ENCODE measurements around the gene RFTN1.

Gene RFTN1

GRCh38 chr3:16346413-16347081 lies 167.0 kb downstream of the RFTN1 start:
- no peak for DNase-seq

GRCh38 chr3:16343101-16343500 lies 170.4 kb downstream of the RFTN1 start:
- DNase-seq, result no peak

DNA sequence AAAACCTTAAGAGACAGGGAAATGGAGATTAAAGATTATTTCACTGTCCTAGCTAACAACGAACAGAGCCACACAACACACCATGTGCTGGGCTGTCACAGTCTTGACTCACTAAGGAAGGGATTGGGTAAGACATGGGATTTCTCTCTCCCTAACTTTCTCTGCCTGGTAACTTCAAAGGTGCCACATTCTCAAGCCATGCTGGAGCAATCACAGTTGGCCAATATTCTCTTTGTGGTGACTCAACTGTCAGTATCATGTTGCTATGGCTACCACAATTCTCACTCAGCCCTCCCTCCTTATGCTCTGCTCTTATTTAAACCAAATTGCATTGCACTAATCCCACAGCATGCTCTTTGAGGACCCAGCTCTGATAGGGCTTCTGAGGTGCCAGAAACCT lies 174.5 kb downstream of the RFTN1 start:
- peak; percentile 95 for DNase-seq

DNA sequence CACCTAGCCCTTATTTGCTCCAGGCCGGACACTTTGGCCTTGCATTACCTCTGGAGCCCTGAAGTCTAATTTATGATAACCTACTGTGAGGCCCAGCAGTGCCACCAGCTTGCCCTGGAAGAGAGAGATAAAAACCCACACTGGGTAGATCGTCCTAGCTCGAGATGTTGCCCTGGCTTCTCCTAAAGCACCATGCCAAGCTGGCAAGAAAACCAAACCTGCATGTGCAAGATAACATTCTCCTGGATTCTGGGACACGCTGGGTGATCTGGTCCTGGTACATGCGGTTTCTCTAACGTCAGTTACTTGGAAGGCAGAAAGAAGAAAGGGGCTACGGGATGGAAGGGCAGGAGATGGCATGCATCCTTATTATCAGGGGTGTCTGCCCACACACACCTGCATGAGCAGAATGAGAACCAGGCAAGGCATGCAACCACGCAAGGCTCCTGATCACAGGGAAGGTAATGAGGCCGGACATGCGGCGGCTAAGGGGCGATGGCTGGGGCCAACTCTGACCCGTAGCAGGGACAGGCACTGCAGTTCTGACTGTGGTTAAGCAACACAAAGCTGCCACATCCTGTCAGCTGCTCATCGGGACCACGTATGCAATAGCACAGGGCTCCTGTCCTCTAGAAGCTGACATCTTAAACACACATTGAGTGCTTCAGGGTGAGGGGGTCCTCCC lies 175.5 kb downstream of the RFTN1 start:
- DNase-seq, result peak; percentile 54

GRCh38 chr3:16336825-16337224 lies 176.7 kb downstream of the RFTN1 start:
- no peak for DNase-seq

GRCh38 chr3:16335772-16336645 lies 177.5 kb downstream of the RFTN1 start:
- no peak for DNase-seq

- DNase-seq, result no peak
Observed at GRCh38 chr3:16335333-16335732, 178.2 kb downstream of the RFTN1 start.

- DNase-seq, result no peak
Observed at GRCh38 chr3:16334909-16335308, 178.6 kb downstream of the RFTN1 start.

DNA sequence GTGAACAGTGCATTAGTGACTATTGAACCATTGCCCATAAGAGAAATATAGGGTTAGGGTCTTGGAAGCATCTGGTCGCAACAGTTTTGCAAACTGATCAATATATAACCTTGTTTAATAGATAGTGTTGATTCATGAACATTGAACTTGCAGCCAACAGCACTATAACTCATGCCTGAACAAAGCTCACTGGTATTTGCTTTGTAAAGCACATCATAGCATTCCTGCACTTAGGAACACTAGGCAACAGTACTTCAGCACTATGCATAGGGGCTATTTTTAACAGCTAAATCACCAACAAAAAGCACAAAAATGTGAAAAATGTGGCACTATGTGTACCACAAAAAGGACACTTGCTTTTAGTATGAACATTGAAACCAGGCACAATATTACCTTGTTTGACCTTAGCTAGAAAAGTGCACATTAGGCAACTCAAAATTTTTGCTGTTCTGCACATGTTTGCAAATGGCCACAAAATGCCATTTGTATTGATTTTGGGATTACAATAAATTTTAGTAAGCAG lies 180.5 kb downstream of the RFTN1 start:
- DNase-seq, result no peak

GRCh38 chr3:16331319-16331883 lies 182.1 kb downstream of the RFTN1 start:
- no peak for DNase-seq

- DNase-seq, result no peak
Observed at GRCh38 chr3:16330351-16330750, 183.1 kb downstream of the RFTN1 start.

DNA sequence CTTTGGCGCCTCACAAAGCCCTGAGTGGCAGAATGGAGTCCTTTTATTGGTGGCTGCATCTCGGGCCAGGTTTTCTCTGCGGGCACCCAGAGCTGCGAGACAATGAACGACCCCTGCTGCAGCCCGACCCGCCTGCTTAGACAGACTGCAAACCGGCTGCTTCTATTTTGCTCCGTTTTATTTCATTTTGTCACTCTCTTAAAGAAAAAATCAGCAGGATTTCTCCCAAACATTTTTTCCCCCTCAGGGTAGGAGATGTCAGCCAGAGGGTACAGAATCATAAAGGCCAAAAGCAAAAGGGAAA lies 183.7 kb downstream of the RFTN1 start:
- no peak for DNase-seq

GRCh38 chr3:16329036-16329825 lies 184.3 kb downstream of the RFTN1 start:
- DNase-seq, result no peak

DNA sequence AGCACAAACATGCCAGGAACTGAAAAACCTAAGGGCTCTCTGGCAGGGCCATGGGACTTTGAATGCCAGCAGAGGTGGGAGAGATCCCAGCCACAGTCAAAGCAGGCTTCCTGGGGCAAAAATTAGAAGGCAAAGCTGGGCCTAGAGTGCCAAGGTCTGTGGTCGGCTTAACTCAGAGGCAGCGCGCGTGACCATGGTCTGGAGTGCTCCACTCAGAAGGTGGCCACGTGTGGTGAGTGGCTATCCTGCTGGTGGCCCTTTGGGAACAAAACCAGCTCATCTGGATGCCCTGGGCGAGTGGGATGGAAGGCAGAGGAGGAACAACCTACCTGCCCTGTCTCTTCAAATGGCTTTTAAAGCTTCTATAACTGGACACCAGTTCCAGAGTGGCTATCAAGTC lies 185.4 kb downstream of the RFTN1 start:
- DNase-seq, result no peak

DNA sequence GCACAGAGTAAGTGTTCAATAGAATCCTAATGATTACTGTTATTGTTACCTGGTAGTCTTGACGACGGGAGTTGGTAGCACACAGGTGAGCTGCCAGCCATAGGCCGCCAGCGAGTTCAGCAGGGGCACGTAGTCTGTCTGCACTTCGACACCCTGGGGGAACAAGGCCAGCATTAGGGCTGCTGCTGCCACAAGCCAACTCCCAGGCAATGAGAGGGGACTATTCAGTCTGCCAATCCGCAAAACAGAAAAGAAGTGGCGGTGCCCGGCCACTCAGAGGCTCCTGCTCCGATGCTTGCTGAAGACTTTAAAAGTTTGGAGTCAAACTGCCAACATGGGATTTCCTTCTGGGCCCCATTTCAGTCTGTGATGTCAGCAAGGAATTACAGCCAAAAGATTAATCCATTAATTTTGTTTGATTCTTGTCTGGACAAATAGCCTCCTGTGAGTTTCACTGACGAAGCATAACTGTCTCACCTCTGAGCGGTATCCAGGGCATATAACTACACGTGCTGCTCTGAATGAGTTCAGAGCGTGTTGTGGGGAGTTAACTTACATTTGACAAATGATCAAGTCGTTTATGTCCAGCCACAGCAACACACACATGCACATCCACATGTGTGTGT lies 186.7 kb downstream of the RFTN1 start:
- no peak for DNase-seq

GRCh38 chr3:16325850-16326249 lies 187.6 kb downstream of the RFTN1 start:
- no peak for DNase-seq

- no peak for DNase-seq
Observed at GRCh38 chr3:16323737-16324136, 189.8 kb downstream of the RFTN1 start.

GRCh38 chr3:16322189-16322588 lies 191.3 kb downstream of the RFTN1 start:
- no peak for DNase-seq

DNA sequence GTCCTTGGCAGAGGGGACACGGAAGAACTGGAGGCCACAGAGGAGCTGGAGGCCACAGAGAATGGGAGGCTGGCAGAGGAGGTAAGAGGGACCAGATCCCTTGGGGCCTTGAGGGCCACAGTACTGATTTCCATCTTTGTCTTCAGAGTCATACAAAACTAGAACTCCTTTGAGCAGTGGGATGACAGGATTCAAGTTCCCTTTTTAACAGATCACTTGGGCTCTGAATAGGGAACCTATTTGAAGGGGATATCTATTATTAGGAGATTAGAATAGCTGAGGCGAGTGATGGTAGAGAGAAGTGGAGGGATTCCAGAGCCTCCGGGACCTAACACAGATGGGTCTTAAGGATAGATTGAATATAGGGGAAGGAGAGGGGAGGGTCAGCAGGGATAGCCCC lies 192.8 kb downstream of the RFTN1 start:
- DNase-seq, result peak; percentile 25

- DNase-seq, result no peak
Observed at GRCh38 chr3:16319723-16320122, 193.8 kb downstream of the RFTN1 start.

GRCh38 chr3:16319307-16319706 lies 194.2 kb downstream of the RFTN1 start:
- DNase-seq, result no peak

GRCh38 chr3:16318176-16318575 lies 195.3 kb downstream of the RFTN1 start:
- peak; percentile 51 for DNase-seq
